Stimulated activated effector memory CD8-positive, alpha-beta T cell treated with anti-CD3 and anti-CD28 coated beads, Interleukin-12 subunit alpha, Interleukin-12 subunit beta, amount 100 ng/mL, for 72 hours (primary cell): ENCODE results near the gene NTN1.
"Not testable (repeated sequence)": the region's sequence is repeated elsewhere in the genome, so short reads cannot be mapped to it uniquely, and the experiment has no call there.

Experiments
- ATAC-seq: fragments of 150-1000 bp; cut with Tn5 transposase; 2 replicates; pipeline ENCODE4 v1.10.0; 2021
- DNase-seq, 2 donors: peaks; one replicate each; pipeline ENCODE4 v3.0.0; 2021 to 2022; ENCODE audit warnings: low spot score in 2 of 2
- H3K27ac Mint-ChIP-seq: one replicate; pipeline ENCODE4 v1.8.0; 2022; ENCODE audit warnings: mild to moderate bottlenecking, mixed read lengths
- H3K36me3 Mint-ChIP-seq: one replicate; pipeline ENCODE4 v1.8.0; 2022; ENCODE audit warnings: mild to moderate bottlenecking, mixed read lengths
- H3K4me1 Mint-ChIP-seq: one replicate; pipeline ENCODE4 v1.8.0; 2022; ENCODE audit warnings: mixed read lengths
- H3K4me3 Mint-ChIP-seq: one replicate; pipeline ENCODE4 v1.8.0; 2022; ENCODE audit warnings: mild to moderate bottlenecking, mixed read lengths
- H3K9me3 Mint-ChIP-seq: one replicate; pipeline ENCODE4 v1.8.0; 2022; ENCODE audit warnings: mixed read lengths

Gene NTN1

GRCh38 chr17:9138161-9138717, 116.9 kb downstream of the NTN1 start:
- no peaks in the 10 kb centered on the region for H3K4me1 Mint-ChIP-seq
- peak; percentile 6 for ATAC-seq
- no peak overlapping the region for H3K27ac Mint-ChIP-seq
- no peak overlapping the region for H3K4me3 Mint-ChIP-seq
- no peak for DNase-seq
- H3K36me3 Mint-ChIP-seq: no peaks in the 10 kb centered on the region
- no peaks in the 10 kb centered on the region for H3K9me3 Mint-ChIP-seq

GRCh38 chr17:9139695-9140094, 118.4 kb downstream of the NTN1 start:
- Mint-ChIP-seq H3K9me3 (no peaks in the 10 kb centered on the region), H3K27ac (no peak overlapping the region), H3K36me3 (no peaks in the 10 kb centered on the region), H3K4me1 (no peaks in the 10 kb centered on the region), H3K4me3 (no peak overlapping the region)
- no peak for ATAC-seq
- no peak for DNase-seq

- no peak overlapping the region for H3K4me3 Mint-ChIP-seq
- no peaks in the 10 kb centered on the region for H3K9me3 Mint-ChIP-seq
- no peaks in the 10 kb centered on the region for H3K4me1 Mint-ChIP-seq
- H3K27ac Mint-ChIP-seq: no peak overlapping the region
- DNase-seq (no peak), ATAC-seq (no peak)
- no peaks in the 10 kb centered on the region for H3K36me3 Mint-ChIP-seq
Observed at GRCh38 chr17:9140550-9141424, 119.5 kb downstream of the NTN1 start.

- Mint-ChIP-seq H3K36me3 (no peaks in the 10 kb centered on the region), H3K9me3 (no peaks in the 10 kb centered on the region), H3K4me3 (no peak overlapping the region), H3K4me1 (no peaks in the 10 kb centered on the region), H3K27ac (no peak overlapping the region)
- DNase-seq (no peak), ATAC-seq (no peak)
Observed at GRCh38 chr17:9141425-9141753, 120.1 kb downstream of the NTN1 start.

GRCh38 chr17:9142772-9143494, 121.6 kb downstream of the NTN1 start:
- H3K36me3 Mint-ChIP-seq: no peaks in the 10 kb centered on the region
- no peak overlapping the region for H3K27ac Mint-ChIP-seq
- ATAC-seq: no peak
- no peak for DNase-seq
- H3K9me3 Mint-ChIP-seq: no peaks in the 10 kb centered on the region
- H3K4me1 Mint-ChIP-seq: no peaks in the 10 kb centered on the region
- H3K4me3 Mint-ChIP-seq: no peak overlapping the region

- H3K36me3 Mint-ChIP-seq: no peaks in the 10 kb centered on the region
- H3K9me3 Mint-ChIP-seq: no peaks in the 10 kb centered on the region
- no peak overlapping the region for H3K4me3 Mint-ChIP-seq
- no peak for ATAC-seq
- no peak for DNase-seq
- no peak overlapping the region for H3K27ac Mint-ChIP-seq
- H3K4me1 Mint-ChIP-seq: no peaks in the 10 kb centered on the region
Observed at GRCh38 chr17:9144502-9145249, 123.4 kb downstream of the NTN1 start.

GRCh38 chr17:9146064-9146463, 124.8 kb downstream of the NTN1 start:
- H3K36me3 Mint-ChIP-seq: no peaks in the 10 kb centered on the region
- peak; percentile 33 for ATAC-seq
- H3K27ac Mint-ChIP-seq: peak overlapping the region; percentile 13

GRCh38 chr17:9148905-9149525, 127.7 kb downstream of the NTN1 start:
- Mint-ChIP-seq H3K4me1 (no peaks in the 10 kb centered on the region), H3K4me3 (no peak overlapping the region), H3K9me3 (no peaks in the 10 kb centered on the region), H3K36me3 (no peaks in the 10 kb centered on the region), H3K27ac (no peak overlapping the region)
- ATAC-seq (no peak), DNase-seq (no peak)

More at GRCh38 chr17:9146064-9146463, 124.8 kb downstream of the NTN1 start:
- H3K4me3 Mint-ChIP-seq: no peak overlapping the region
- no peaks in the 10 kb centered on the region for H3K4me1 Mint-ChIP-seq
- no peak for DNase-seq
- no peaks in the 10 kb centered on the region for H3K9me3 Mint-ChIP-seq

GRCh38 chr17:9150446-9151090, 129.3 kb downstream of the NTN1 start:
- no peak for ATAC-seq
- DNase-seq: no peak
- no peaks in the 10 kb centered on the region for H3K4me1 Mint-ChIP-seq
- H3K27ac Mint-ChIP-seq: no peak overlapping the region
- no peaks in the 10 kb centered on the region for H3K36me3 Mint-ChIP-seq
- H3K9me3 Mint-ChIP-seq: no peaks in the 10 kb centered on the region
- no peak overlapping the region for H3K4me3 Mint-ChIP-seq

- Mint-ChIP-seq H3K36me3 (no peaks in the 10 kb centered on the region), H3K27ac (no peak overlapping the region), H3K4me1 (no peaks in the 10 kb centered on the region), H3K4me3 (no peak overlapping the region), H3K9me3 (no peaks in the 10 kb centered on the region)
- DNase-seq (no peak), ATAC-seq (no peak)
Observed at GRCh38 chr17:9151091-9151490, 129.8 kb downstream of the NTN1 start.

- ATAC-seq, H3K9me3 Mint-ChIP-seq, H3K27ac Mint-ChIP-seq, H3K4me1 Mint-ChIP-seq, H3K4me3 Mint-ChIP-seq, H3K36me3 Mint-ChIP-seq, DNase-seq: not testable (repeated sequence)
Observed at GRCh38 chr17:9151740-9152139, 130.4 kb downstream of the NTN1 start.

- Mint-ChIP-seq H3K9me3 (no peaks in the 10 kb centered on the region), H3K36me3 (no peaks in the 10 kb centered on the region)
Observed at GRCh38 chr17:9158544-9159452, 137.5 kb downstream of the NTN1 start.

GRCh38 chr17:9162275-9162985, 141.1 kb downstream of the NTN1 start:
- Mint-ChIP-seq H3K4me3 (no peak overlapping the region), H3K9me3 (no peaks in the 10 kb centered on the region), H3K36me3 (no peaks in the 10 kb centered on the region), H3K27ac (no peak overlapping the region), H3K4me1 (no peaks in the 10 kb centered on the region)
- DNase-seq (no peak), ATAC-seq (no peak)

More at GRCh38 chr17:9158544-9159452, 137.5 kb downstream of the NTN1 start:
- DNase-seq: no peak
- no peak for ATAC-seq
- Mint-ChIP-seq H3K27ac (no peak overlapping the region), H3K4me1 (no peaks in the 10 kb centered on the region), H3K4me3 (no peak overlapping the region)
